HG02759 (cell line): Measurements from ENCODE around the gene POLRMT.
A peak's percentile ranks its signal among the peaks of the same experiment; 100 is the strongest.

Experiments
- ATAC-seq: cut with Tn5 transposase; IDR thresholded peaks from one replicate; pipeline ENCODE4 v1.9.1; 2021; ENCODE audit warnings: mild to moderate bottlenecking, moderate library complexity; ENCODE audit not compliant: unreplicated experiment

POLRMT gene

DNA sequence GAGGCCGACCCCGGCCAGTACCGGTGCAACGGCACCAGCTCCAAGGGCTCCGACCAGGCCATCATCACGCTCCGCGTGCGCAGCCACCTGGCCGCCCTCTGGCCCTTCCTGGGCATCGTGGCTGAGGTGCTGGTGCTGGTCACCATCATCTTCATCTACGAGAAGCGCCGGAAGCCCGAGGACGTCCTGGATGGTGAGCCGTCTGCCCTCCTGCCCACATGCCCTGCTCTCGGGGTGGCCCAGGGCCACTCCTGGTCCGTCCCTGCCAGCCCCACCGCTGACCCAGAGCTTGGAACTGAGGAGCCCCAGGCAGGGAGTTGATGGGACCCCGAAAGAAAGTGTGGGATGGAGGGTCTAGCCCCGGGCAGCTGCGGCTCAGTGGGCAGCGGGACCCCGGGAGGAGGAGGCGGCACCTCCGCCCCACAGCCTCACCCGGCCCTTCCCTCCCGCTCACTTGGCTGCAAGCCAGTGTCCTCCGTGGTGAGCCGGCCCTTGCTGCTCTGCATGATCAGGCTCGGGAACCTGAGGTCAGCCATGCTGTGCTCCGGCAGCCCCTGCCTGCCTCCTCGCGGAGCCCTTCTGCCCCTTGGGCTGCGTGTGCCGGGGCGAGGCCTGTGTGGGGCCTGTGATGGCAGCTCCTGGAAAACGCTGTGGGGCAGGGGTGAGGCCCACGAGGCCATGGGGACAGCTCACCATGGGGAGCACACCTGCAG, 51.8 kb downstream of the POLRMT start:
- no peak for ATAC-seq

DNA sequence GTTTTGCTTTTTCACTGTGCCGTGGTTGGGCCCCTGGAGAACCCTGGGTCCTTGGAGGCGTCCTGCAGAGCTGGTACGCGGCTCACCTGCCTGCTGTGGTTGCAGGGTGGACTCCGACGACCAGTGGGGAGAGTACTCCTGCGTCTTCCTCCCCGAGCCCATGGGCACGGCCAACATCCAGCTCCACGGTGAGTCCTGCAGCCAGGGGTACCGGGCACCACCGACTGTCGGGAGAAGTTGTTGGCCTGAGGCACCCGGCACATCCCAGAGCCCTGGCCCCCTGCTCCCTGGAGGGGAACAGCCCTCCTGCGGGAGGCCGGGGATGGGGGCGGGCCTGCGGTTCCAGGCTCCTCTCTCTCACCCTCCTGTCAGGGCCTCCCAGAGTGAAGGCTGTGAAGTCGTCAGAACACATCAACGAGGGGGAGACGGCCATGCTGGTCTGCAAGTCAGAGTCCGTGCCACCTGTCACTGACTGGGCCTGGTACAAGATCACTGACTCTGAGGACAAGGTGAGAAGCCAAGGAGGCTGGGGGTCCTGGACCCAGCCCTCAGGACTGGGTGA, 53.0 kb downstream of the POLRMT start:
- no peak for ATAC-seq

DNA sequence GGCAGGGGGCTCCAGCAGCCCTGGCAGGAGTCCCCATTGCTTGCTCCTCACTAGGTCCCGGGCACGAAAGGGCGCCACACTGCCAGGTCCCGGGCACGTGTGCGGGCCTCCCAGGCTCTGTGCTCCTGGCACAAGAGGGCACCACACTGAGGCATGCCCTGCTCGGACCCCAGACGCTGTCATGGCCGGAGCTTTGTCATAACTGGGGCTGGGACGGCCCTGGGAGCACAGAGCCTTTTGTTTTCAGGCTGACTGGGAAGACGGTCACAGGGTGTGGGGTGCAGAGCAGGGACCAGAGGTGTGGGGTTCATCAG, 53.5 kb downstream of the POLRMT start:
- no peak for ATAC-seq

DNA sequence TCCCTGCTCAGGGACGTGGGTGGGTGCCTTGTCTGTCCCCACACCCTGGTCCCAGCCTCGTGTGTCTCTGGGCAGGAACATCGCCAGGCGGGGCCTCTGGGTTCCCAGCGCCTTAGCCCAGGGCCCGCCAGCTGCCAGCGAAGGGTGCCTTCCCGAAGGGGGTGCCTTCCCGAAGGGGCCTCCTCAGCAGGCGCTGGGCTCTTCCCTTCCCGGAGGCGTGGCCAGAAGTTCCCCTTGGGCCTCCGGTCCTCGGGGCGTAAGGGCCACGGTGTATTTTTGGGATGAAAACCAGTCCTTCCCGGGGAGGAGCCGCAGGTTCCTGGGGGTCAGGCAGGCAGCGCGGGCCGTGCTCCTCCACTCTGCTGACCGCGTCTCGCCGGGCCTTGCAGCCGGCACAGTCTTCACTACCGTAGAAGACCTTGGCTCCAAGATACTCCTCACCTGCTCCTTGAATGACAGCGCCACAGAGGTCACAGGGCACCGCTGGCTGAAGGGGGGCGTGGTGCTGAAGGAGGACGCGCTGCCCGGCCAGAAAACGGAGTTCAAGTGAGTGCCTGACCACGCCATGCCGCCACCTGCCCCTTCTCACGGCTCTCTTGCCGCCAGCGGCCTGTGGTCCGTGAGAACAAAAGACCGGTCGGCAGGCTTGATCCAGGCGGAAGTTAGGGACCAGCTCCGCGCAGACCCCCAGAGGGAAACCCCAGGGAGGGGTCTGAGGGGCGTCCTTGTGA, 54.1 kb downstream of the POLRMT start:
- ATAC-seq = no peak

DNA sequence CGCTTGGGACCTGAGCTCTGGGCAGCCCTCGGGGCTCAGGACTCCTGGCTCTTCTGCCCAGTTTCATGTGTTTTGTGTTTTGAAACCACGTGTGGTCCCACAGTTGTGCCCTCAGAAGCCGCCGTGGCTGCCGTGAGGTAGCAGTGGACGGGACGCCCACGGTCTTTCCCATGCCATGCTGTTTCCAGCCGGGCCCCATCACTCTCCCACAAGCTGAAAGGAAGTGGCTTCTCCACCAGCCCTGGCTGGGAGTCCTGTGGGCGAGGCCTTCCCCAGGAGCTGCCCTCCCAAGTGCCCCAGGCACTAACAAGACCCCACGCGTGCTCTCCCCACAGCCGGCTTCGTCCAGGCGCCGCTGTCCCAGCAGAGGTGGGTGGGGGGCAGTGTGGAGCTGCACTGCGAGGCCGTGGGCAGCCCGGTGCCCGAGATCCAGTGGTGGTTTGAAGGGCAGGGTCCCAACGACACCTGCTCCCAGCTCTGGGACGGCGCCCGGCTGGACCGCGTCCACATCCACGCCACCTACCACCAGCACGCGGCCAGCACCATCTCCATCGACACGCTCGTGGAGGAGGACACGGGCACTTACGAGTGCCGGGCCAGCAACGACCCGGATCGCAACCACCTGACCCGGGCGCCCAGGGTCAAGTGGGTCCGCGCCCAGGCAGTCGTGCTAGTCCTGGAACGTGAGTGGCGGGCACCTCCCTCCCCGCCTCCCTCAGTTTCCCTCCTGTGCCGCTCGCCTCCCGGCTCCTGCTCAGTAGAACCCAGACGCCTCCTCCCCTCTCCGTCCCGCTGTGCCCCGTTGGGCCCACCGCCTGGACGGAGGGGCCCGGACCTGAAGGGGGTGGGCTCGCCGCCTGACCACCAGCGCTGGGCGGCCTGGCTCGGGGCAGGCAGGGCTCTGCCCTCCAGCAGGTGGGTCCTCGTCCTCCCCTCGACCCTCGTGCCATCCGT, 55.6 kb downstream of the POLRMT start:
- ATAC-seq = no peak

DNA sequence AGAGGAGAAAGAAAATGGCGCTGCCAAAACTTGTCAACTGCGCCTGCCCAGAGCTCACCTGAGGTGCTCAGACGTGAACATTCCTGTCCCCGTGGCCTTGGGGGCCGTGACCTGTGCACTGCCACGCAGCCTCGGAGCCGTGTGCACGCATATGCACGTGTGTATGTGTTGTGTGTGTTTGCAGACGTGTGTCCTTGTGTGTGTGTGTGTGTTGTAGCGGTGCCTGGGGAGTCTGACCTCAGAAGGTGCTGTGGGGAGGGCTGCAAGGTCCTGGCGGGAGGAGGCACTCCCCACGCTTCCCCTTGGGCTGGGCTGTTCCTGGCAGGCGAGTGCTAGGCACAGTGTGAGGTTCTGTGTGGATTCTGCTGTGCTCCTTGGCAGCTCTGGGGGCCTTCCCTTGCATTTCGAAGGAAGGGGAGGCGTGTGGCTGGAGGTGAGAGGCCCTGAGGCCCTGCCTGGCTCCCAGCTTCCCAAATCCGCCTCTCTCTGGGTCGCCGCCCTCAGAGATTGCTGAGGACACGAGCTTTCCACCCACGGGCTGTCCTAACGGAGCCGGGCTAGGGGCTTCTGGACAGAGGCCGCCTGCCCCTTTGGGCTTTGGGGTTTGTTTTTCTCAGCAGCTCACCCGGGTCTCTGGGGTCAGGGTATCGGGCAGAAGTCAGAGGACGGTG, 56.4 kb downstream of the POLRMT start:
- no peak for ATAC-seq

DNA sequence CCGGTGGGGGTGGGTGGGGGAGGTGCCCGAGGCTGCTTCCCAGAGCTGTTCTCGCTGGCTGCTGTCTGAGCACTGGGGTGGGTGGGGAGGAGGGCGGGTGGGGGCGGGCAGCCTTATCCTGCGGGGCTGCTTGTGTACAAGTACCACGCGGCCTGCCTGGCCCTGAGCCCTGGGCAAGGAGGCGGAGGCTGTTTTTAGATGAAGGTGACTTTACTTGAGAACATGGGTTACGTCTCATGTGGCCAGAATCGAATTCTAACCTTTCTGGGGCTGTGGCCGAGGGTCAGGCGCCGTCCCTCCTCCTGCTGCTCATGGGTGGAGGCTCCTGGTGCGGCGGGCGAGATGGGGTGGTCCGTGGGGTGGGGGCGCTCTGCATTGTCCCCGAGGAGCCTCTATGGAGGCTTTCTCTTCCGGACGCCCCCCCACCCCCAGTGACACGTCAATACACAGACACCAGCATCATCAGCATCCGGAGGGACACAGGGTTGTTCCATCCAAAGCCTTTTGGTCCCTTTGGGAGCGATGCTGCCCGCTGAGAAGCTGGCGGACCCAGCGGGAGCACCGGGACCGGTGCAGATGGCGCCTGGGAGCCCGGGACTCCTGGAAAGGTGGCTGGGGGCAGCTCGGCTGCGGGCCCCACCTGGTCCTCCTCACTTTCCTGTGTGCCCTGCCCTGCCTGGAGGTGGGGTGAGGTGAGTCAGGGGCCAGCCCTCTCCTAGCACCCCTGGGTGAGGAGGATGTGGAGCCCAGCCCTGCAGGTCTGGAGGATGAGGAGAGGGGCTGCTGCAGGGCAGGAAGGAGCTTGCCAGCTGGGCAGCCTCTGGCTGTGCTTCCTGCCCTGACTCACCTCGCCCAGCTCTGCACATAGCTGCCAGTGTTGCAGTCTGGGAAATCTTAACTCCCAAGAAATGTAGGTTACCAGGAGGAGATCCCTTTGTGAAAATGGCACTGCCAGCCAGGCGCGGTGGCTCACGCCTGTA, 57.5 kb downstream of the POLRMT start:
- ATAC-seq = no peak

DNA sequence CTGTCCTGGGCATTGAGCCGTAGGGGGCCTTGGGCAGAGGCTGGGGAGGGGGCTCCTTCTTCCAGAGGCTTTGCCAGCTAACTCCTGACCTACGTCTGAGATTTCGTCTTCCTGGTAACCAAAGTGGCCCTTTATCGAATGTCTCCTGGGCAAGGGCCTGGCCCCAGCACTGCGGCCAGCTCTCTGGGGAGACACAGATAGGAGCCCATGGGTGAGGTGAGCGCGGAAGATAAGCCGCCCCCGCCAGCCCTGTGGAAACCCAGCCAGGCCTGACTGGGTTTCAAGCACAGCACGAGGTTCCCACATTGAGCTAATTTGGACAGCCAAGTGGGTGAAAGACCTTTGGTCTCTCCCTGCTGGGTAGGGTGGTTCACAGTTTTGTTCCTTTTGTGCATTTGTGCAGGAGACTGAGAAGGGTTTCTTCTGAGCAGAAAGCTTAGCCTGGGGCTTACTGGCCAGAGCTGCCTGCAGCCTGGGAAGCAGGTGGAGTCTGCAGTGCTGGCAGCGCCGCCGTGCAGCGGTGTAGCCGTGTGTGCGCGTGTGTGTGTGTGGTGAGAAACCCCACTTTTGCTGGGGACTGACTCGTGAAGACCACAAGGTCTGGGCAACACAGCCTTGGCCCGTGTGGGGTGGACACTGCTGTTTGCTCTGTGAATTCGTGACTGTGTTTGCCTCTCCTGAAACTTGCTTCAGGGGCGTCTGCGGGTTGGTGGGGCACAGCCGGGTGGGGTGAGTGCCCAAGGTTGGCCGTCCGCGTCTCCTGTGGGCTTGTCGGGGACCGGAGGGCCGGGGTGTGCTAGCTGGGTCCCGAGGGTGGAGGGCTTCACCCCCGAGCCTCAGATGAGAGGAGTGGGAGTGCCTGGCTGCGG, 58.4 kb downstream of the POLRMT start:
- no peak for ATAC-seq

DNA sequence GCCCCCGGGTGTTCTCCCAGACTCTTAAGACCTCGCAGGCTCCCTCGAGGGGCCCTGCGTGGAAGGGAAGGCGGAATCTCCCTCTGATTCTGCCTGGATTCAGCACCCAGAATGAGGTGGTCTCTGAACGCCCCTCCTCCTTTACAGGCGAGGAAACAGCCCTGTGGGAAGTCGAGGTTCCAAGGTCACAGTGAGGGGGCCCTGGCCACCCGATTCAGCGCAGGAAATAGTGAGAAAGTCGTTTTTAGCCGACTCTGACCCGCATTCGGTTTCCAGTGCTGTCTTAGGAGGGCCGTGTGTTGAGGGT, 59.9 kb downstream of the POLRMT start:
- ATAC-seq = no peak

DNA sequence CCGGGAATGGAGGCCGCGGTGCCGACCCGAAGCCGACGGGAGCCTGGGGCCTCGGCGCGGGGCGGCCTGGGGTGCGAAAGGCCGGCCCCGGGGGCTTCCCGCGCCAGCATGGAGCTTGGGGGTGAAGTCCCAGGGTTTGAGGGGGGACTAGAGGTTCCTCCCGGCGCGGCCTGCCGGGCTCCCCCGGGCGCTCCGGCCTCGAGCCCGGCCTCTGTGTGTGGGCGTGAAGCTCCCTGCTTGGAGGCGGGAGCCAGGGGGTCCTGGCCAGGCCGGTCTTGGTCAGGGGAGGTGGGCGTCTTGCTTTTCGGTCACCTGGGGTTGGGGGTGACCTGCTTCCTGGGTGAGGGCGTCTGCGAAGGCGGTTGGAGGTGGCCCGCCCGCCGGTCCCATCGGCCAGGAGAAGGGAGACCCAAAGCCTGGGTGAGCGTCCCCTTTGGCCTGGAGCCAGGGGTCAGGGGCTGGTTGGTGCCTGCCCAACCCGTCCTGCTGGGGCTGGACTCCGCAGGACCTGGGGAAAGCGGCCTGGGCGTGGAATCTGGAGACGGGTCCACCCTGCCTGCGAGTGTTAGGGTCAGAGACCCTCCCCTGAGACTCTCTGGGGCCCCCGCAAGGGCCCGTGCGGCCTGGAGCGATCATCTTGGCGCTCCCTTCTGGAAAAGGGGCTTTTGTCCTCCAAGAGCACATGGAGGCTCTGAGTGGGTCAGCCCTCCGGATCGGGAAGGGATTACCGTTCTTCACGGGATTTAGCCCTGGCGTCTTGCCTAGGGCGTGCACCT, 60.4 kb downstream of the POLRMT start:
- no peak for ATAC-seq

DNA sequence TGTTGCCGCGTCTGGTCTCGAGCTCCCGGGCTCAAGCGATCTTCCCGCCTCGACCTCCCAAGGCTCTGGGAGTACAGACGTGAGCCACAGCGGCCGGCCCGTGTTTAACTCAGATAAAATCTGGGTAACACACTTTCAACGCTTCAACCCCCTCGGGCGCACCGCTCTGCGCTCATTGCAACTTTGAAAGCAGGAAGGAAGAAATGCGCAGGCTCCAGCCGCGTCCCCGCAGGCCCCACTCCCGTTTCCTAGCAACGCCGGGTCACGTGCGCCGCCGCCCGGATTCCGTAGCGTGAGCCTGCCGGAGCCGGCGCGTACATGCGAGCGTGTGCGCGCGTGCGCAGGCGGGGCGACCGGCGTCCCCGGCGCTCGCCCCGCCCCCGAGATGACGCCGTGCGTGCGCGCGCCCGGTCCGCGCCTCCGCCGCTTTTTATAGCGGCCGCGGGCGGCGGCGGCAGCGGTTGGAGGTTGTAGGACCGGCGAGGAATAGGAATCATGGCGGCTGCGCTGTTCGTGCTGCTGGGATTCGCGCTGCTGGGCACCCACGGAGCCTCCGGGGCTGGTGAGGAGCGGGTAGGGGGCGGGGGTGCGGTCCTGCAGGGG, 61.1 kb downstream of the POLRMT start, which contains the start of gene BSG:
Gene BSG (plus strand): TSS at position 457 of the 603 bp plus-strand sequence. CDS start 39 bp downstream, at position 496.
- peak; percentile 82 for ATAC-seq

DNA sequence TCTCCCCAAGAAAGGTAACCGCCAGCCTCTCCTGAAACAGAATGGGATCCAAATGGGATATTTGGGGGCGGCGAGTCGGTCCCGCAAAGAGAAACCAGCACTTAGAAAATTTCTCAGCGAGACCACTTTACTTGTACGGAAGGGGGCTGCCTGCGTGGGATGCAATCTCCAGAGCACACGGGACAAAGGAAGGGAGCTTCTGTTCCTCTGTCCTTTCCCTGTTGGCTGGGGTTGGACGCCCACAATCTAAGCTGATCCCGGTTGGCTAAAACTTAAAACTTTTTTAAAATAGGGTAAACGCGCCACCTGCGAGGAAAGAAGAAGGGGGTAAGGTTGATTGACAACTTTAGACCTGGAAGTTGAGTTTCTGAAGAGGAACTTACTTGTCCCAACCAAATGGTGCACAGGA, 61.8 kb downstream of the POLRMT start:
- no peak for ATAC-seq

DNA sequence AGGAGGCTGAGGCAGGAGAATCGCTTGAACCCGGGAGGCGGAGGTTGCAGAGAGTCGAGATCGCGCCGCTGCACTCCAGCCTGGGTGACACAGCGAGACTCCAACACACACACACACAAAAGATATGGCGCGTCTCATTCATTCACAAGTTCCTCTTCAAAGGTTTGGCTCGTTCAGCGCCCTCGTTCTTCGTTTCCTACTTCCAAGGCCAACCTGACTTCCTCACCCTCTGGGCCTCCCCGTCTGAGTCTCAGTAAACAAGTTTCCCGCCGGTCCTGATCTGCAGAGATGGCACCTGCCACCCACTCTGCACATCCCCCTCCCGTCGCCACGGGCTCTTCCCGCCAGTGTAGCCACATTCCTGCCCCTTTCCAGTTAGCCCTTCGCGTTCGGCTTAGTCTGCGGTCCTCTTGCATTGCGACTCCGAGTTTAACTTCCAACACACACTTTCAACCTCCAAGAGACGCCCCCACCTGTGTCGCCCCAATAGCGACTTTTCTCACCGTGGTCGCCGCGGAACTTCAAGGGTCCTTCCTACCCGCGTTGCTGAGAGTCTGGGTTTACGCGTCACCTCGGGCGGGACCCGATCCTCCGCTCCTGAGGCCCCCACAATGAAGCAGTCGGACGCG, 62.3 kb downstream of the POLRMT start:
- ATAC-seq = no peak

DNA sequence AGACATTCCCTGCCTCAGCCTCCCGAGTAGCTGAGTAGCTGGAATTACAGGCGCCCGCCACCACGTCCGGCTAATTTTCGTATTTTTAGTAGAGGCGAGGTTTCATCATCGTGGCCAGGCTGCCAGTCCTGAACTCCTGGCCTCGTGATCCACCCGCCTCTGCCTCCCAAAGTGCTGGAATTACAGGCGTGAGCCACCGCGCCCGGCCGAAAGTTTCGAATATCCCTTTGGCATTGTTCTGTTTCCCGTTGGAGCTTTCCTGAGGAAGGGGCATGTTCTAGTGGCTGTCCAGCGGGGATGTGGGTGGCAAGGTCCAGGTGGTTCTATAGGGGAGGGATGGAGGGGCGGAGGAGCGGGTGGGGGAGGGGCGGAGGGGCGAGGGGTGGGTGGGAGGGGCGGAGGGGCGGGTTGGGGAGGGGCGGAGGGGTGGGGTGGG, 63.1 kb downstream of the POLRMT start:
- no peak for ATAC-seq

DNA sequence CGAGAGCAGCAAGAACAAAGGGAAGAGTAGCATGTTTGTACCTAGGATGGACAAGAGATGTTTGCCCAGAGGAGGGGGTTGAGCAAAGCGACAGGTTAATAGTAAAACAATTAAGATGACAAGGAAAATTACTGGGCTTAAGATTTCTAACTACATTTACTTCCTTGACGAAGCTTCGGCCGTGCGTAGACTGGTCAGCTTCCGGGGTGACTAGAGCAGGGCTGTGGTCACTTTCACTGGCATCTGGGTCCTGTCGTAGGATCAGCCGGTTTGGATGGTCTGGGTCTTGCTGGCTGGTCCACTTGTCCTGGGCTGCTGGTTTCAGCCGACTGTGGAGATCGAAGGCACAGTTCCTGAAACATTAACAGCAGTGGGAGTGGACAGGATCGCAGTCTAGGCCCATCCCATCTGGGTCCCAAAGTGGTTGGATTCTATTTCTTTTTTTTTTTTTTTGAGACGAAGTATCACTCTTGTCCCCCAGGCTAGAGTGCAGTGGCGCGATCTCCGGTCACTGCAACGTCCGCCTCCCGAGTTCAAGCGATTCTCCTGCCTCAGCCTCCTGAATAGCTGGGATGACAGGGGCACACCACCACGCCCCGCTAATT, 65.9 kb downstream of the POLRMT start:
- no peak for ATAC-seq
